ENCODE results near the gene USP37. TPM values are rescaled to one million over a fixed set of nuclear protein-coding genes. Genes with fewer than 3 reads are reported as not detected.

The USP37 gene
- total and polyA plus RNA-seq, 2 of the 13 experiments (the other 11 are each of a cell fraction or from before 2014, with no cell fraction given), result 6.5 to 30.6 TPM

- TF ChIP-seq KLF15 (CRISPR knock-in tag; IDR thresholded peaks at IDR 0.05; ENCODE audit: borderline replicate concordance) (peak; percentile 78; the same call in 1 of the 2 replicates), ZNF512 (CRISPR knock-in tag; IDR thresholded peaks at IDR 0.05) (no peak), ZMYM2 (CRISPR knock-in tag; IDR thresholded peaks at IDR 0.05) (no peak), DRAP1 (CRISPR knock-in tag; IDR thresholded peaks at IDR 0.05) (no peak), PLRG1 (conservative IDR thresholded peaks at IDR 0.05) (no peak), SIN3B (IDR thresholded peaks at IDR 0.05; ENCODE audit: low read length) (no peak; the same call in 1 of the 2 replicates), ZNF468 (CRISPR knock-in tag; IDR thresholded peaks at IDR 0.05) (0 out of 2 replicates have a peak, but pooled peaks have one; percentile 24), MATR3 (CRISPR knock-in tag; IDR thresholded peaks at IDR 0.05) (no peak), CENPX (CRISPR knock-in tag; IDR thresholded peaks at IDR 0.05) (no peak), HES4 (CRISPR knock-in tag; IDR thresholded peaks at IDR 0.05; ENCODE audit: borderline replicate concordance) (no peak; the same call in 1 of the 2 replicates), ZNF773 (CRISPR knock-in tag; IDR thresholded peaks at IDR 0.05; ENCODE audit: borderline replicate concordance) (no peak), ZNF557 (CRISPR knock-in tag; IDR thresholded peaks at IDR 0.05) (no peak), XBP1 (CRISPR knock-in tag; IDR thresholded peaks at IDR 0.05) (no peak; the same call in 1 of the 2 replicates), TFDP1 (CRISPR knock-in tag; IDR thresholded peaks at IDR 0.05; ENCODE audit: borderline replicate concordance) (no peak), KMT2B (CRISPR knock-in tag; IDR thresholded peaks at IDR 0.05) (no peak), TEAD3 (CRISPR knock-in tag; optimal IDR thresholded peaks at IDR 0.05; ENCODE audit: borderline replicate concordance) (no peak), ATF7-NPFF (CRISPR knock-in tag; IDR thresholded peaks at IDR 0.05; ENCODE audit: low read depth) (no peak), ZBTB10 (CRISPR knock-in tag; IDR thresholded peaks at IDR 0.05; ENCODE audit: borderline replicate concordance) (no peak), ZNF143 (CRISPR knock-in tag; IDR thresholded peaks at IDR 0.05) (no peak), ZNF24 (IDR thresholded peaks at IDR 0.05) (no peak), NR2C2 (CRISPR knock-in tag; IDR thresholded peaks at IDR 0.05; ENCODE audit: borderline replicate concordance) (no peak), DDIT3 (CRISPR knock-in tag; IDR thresholded peaks at IDR 0.05) (no peak), TRAFD1 (CRISPR knock-in tag; IDR thresholded peaks at IDR 0.05; ENCODE audit: borderline replicate concordance) (no peak)
These were observed 884 bp upstream of the USP37 start (continued) for GRCh38 chr2:218569038-218569431.

Data from HepG2 (cell line).